ENCODE data around the gene BRSK2. TPM values are rescaled to one million over a fixed set of nuclear protein-coding genes. Genes with fewer than 3 reads are reported as not detected.
A peak's percentile ranks its signal among the peaks of the same experiment; 100 is the strongest.

The BRSK2 gene
- total RNA-seq, 1 donor from 2014 or later: 7.1 TPM

DNA sequence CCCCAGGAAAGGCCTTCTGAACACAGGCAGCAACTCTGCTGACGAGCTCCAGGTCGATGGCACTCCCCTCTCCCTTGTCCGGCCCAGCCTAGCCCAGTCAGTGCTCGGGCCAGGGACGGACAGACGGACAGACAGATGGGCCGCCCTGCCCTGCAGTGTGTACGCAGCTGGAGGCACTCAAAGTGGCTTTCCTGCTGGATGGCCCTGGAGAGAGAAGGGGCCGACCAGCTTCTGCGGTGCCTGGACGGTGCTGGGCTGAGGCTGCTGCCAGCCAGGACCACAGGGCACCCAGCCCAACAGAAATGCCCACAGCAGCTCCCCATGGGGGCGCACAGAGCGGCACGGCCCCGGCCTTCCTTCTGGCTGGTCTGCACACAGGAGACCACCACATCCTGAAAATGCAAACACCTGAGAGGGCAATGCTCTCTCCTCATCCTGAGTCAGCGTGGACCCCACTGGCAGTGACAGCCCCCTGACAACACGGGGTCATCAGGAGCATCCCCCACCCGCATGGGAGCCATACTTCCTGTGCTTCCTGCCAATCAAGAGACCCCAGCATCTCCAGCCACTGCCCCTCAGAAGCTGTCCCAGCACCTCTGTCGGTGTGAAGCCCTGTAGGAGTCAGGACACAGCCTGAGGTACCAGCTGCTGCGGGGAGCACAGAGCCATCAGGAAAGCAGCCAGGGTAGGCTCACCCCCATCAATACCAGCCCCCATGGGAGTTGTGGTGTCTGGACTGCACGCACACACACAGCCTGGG lies 97.5 kb downstream of the BRSK2 start:
- no peak overlapping the region for H3K4me3 Mint-ChIP-seq (ENCODE audit: unreplicated experiment)
- no peaks in the 10 kb centered on the region for H3K36me3 Mint-ChIP-seq (ENCODE audit: low read depth, unreplicated experiment)

DNA sequence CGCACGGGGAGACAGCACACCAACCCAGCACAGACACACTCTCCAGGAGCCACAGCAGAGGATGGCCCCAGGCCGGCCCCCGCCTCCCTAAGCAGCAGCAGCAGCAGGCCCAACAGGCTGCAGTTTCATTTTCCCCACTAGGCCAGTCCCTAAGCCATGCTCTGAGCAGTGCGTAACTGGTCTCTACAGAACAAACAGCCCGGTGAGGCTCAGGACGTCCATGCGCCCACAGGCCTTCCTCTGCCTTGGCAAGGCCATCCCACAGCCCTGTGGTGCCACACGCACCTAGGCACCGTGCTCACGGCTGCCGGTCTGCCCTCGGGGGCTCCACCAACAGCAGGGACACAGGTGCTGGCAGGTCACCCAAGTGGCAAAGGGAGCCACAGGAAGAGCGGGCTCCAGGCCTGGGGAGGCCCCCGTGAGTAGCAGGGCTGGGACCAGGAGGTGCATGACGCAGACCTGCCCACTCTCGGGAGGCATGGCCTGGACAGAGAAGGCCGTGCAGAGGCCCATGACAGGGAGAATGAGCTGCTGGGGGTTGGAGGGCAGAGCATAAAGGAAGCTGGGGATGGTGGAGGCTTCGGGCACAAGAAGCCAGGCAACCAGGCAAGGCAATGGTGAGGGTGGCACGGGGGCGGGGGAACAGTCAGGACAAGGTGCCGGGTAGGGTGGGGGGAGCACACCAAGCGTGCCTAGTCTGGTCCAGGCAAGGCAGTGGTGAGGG lies 98.3 kb downstream of the BRSK2 start:
- H3K4me1 Mint-ChIP-seq (ENCODE audit: low read depth, unreplicated experiment): peaks cover 6% of the 10 kb centered on the region
- H3K27me3 Mint-ChIP-seq (ENCODE audit: low read depth, unreplicated experiment): no peaks in the 10 kb centered on the region
- Histone ChIP-seq H3K4me1 (ENCODE audit: insufficient read depth, low read length) (peaks cover 3% of the 10 kb centered on the region), H3K79me2 (ENCODE audit: insufficient read depth, low read length) (peaks cover 50% of the 10 kb centered on the region), H4K20me1 (ENCODE audit: insufficient read depth, low read length) (peaks cover 95% of the 10 kb centered on the region), H3K36me3 (ENCODE audit: insufficient read depth, low read length) (no peaks in the 10 kb centered on the region), H2AFZ (ENCODE audit: low read depth, low read length) (no peak overlapping the region), H3K27me3 (ENCODE audit: insufficient read depth, low read length) (no peaks in the 10 kb centered on the region), H3K9ac (ENCODE audit: low read length) (no peak overlapping the region), H3K9me3 (ENCODE audit: insufficient read depth, low read depth, low read length) (no peaks in the 10 kb centered on the region), H3K4me3 (ENCODE audit: insufficient read depth, low read depth, low read length) (no peak overlapping the region), H3K27ac (ENCODE audit: low read depth, low read length) (no peak overlapping the region), H3K4me2 (ENCODE audit: low read length) (no peak overlapping the region)
- H3K27ac Mint-ChIP-seq (ENCODE audit: unreplicated experiment): peak overlapping the region; percentile 65
- DNase-seq (ENCODE audit: low read depth) (no peak), FAIRE-seq (no peak)
- no peaks in the 10 kb centered on the region for H3K36me3 Mint-ChIP-seq (ENCODE audit: low read depth, unreplicated experiment)
- H3K9me3 Mint-ChIP-seq (ENCODE audit: unreplicated experiment): no peaks in the 10 kb centered on the region
- no peak overlapping the region for H3K4me3 Mint-ChIP-seq (ENCODE audit: unreplicated experiment)
- no peak for TF ChIP-seq EZH2 (IDR thresholded peaks at IDR 0.05; ENCODE audit: insufficient read depth, low read length)
- TF ChIP-seq, protein P1, sequence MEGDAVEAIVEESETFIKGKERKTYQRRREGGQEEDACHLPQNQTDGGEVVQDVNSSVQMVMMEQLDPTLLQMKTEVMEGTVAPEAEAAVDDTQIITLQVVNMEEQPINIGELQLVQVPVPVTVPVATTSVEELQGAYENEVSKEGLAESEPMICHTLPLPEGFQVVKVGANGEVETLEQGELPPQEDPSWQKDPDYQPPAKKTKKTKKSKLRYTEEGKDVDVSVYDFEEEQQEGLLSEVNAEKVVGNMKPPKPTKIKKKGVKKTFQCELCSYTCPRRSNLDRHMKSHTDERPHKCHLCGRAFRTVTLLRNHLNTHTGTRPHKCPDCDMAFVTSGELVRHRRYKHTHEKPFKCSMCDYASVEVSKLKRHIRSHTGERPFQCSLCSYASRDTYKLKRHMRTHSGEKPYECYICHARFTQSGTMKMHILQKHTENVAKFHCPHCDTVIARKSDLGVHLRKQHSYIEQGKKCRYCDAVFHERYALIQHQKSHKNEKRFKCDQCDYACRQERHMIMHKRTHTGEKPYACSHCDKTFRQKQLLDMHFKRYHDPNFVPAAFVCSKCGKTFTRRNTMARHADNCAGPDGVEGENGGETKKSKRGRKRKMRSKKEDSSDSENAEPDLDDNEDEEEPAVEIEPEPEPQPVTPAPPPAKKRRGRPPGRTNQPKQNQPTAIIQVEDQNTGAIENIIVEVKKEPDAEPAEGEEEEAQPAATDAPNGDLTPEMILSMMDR (IDR thresholded peaks at IDR 0.05; ENCODE audit: insufficient read depth, low read depth, low read length): no peak

More for the DNA sequence above, 97.5 kb downstream of the BRSK2 start:
- Histone ChIP-seq H3K79me2 (ENCODE audit: insufficient read depth, low read length) (peaks cover 45% of the 10 kb centered on the region), H4K20me1 (ENCODE audit: insufficient read depth, low read length) (peaks cover 95% of the 10 kb centered on the region), H2AFZ (ENCODE audit: low read depth, low read length) (no peak overlapping the region), H3K27me3 (ENCODE audit: insufficient read depth, low read length) (no peaks in the 10 kb centered on the region), H3K9ac (ENCODE audit: low read length) (no peak overlapping the region), H3K4me1 (ENCODE audit: insufficient read depth, low read length) (peaks cover 3% of the 10 kb centered on the region), H3K36me3 (ENCODE audit: insufficient read depth, low read length) (no peaks in the 10 kb centered on the region), H3K27ac (ENCODE audit: low read depth, low read length) (no peak overlapping the region), H3K4me3 (ENCODE audit: insufficient read depth, low read depth, low read length) (no peak overlapping the region), H3K9me3 (ENCODE audit: insufficient read depth, low read depth, low read length) (no peaks in the 10 kb centered on the region), H3K4me2 (ENCODE audit: low read length) (no peak overlapping the region)
- H3K27ac Mint-ChIP-seq (ENCODE audit: unreplicated experiment): peak overlapping the region; percentile 65
- TF ChIP-seq, protein P1 (IDR thresholded peaks at IDR 0.05; ENCODE audit: insufficient read depth, low read depth, low read length): no peak
- FAIRE-seq (no peak), DNase-seq (ENCODE audit: low read depth) (no peak)
- peaks cover 6% of the 10 kb centered on the region for H3K4me1 Mint-ChIP-seq (ENCODE audit: low read depth, unreplicated experiment)
- no peaks in the 10 kb centered on the region for H3K9me3 Mint-ChIP-seq (ENCODE audit: unreplicated experiment)
- H3K27me3 Mint-ChIP-seq (ENCODE audit: low read depth, unreplicated experiment): no peaks in the 10 kb centered on the region
